NCI-H2107 treated with DMSO at 0.1 percent for 48 hours (cell line): ENCODE data around the gene EPHA2.

Source experiments
- DNase-seq: peaks from one replicate; lab custom pipeline; 2025; ENCODE audit not compliant: unreplicated experiment; lab: John Stamatoyannopoulos, UW

EPHA2 gene

GRCh38 chr1:16184557-16185303 is 28.9 kb upstream of the EPHA2 start:
- no peak for DNase-seq

GRCh38 chr1:16183765-16184556 is 28.1 kb upstream of the EPHA2 start:
- no peak for DNase-seq

GRCh38 chr1:16183179-16183578 is 27.3 kb upstream of the EPHA2 start:
- no peak for DNase-seq

- no peak for DNase-seq
Measured at GRCh38 chr1:16181887-16182719, 26.2 kb upstream of the EPHA2 start.

- no peak for DNase-seq
Measured at GRCh38 chr1:16180291-16180824, 24.5 kb upstream of the EPHA2 start.

GRCh38 chr1:16178596-16179497 is 23.0 kb upstream of the EPHA2 start:
- DNase-seq, result no peak

GRCh38 chr1:16177306-16177705 is 21.4 kb upstream of the EPHA2 start:
- no peak for DNase-seq

- no peak for DNase-seq
Measured at GRCh38 chr1:16176653-16177052, 20.8 kb upstream of the EPHA2 start.

GRCh38 chr1:16175610-16176553 is 20.0 kb upstream of the EPHA2 start:
- no peak for DNase-seq

- no peak for DNase-seq
Measured at GRCh38 chr1:16174886-16175598, 19.2 kb upstream of the EPHA2 start.

- DNase-seq, result no peak
Measured at GRCh38 chr1:16174261-16174868, 18.5 kb upstream of the EPHA2 start.

GRCh38 chr1:16173447-16174260 is 17.8 kb upstream of the EPHA2 start:
- DNase-seq, result no peak

- no peak for DNase-seq
Measured at GRCh38 chr1:16172964-16173446, 17.1 kb upstream of the EPHA2 start.

GRCh38 chr1:16172218-16172830 is 16.5 kb upstream of the EPHA2 start:
- no peak for DNase-seq

- DNase-seq, result no peak
Measured at GRCh38 chr1:16171314-16172151, 15.7 kb upstream of the EPHA2 start.

GRCh38 chr1:16170283-16170673 is 14.4 kb upstream of the EPHA2 start:
- no peak for DNase-seq
